ENCODE data around the gene TBC1D8. TPM values are rescaled to one million over a fixed set of nuclear protein-coding genes. Genes with fewer than 3 reads are reported as not detected.

The TBC1D8 gene
- total RNA-seq, 1 donor from 2014 or later: 45.0 TPM

DNA sequence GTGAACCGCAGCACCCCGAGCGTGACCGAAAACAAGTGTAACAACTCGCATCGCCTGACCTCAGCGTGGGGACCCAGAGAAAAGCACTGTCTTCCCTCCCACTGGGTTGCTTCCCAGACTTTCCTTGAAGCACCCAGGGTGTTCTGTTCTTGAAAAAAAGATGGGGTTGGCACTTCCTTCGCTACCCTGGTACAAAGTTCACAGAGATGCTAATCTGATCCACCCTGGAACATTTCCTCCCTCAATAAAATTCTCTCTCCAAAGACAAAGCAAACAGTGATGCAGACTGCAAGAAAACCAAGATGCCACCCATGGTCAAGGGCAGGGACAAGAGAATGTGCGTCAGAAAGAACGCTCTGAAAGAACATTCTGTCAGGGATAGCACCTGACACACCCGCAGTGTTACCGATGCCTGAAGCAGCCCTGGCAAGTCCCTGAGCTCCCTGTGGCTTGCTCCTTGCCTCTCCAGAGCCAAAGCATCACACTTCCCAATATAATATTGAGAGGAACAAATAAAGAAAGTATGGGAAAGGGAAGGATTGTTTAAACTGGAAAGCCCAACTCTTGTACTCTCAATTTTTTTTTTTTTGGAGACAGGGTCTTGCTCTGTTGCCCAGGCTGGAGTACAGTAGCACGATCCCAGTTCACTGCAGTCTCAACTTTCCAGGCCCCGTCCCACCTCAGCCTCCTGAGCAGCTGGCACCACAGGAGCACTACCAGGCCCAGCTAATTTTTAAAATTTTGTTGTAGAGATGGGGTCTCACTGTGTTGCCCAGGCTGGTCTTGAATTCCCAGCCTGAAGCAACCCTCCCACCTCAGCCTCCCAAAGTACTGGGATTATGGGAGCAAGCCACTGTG, 70.7 kb downstream of the TBC1D8 start:
- H3K27ac ChIP-seq (replicated peaks): no peak overlapping the region
- peaks cover 55% of the 10 kb centered on the region for H3K4me1 ChIP-seq
- DNase-seq: no peak
- TF ChIP-seq, protein P1, sequence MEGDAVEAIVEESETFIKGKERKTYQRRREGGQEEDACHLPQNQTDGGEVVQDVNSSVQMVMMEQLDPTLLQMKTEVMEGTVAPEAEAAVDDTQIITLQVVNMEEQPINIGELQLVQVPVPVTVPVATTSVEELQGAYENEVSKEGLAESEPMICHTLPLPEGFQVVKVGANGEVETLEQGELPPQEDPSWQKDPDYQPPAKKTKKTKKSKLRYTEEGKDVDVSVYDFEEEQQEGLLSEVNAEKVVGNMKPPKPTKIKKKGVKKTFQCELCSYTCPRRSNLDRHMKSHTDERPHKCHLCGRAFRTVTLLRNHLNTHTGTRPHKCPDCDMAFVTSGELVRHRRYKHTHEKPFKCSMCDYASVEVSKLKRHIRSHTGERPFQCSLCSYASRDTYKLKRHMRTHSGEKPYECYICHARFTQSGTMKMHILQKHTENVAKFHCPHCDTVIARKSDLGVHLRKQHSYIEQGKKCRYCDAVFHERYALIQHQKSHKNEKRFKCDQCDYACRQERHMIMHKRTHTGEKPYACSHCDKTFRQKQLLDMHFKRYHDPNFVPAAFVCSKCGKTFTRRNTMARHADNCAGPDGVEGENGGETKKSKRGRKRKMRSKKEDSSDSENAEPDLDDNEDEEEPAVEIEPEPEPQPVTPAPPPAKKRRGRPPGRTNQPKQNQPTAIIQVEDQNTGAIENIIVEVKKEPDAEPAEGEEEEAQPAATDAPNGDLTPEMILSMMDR (IDR thresholded peaks at IDR 0.05; ENCODE audit: borderline replicate concordance): no peak
- H3K27me3 ChIP-seq (ENCODE audit: low read depth): no peaks in the 10 kb centered on the region
- H3K9me3 ChIP-seq (replicated peaks): peaks cover under 1% of the 10 kb centered on the region
- H3K36me3 ChIP-seq: peaks cover 14% of the 10 kb centered on the region
- no peak overlapping the region for H3K4me3 ChIP-seq
- intact Hi-C loops (cut with micrococcal nuclease): no loop called here

DNA sequence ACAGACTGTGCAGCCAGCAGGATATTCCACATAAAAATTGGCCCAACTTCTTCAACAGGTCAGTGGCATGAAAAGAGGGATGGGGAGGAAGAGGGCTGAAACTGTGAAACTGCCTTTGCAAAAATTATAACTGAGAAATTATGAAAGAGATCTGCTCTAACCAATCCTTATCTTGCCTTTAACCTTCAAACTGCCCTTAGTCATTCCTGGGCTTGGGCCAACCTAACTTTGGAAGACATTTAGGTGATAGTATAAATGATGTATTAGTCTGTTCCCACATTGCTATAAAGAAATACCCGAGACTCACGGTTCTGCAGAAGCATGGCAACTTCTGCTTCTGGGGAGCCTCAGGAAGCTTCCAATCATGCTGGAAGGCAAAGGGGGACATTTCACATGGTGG, 74.6 kb downstream of the TBC1D8 start:
- intact Hi-C loops (cut with micrococcal nuclease): no loop called here
- H3K4me3 ChIP-seq: no peak overlapping the region
- no peaks in the 10 kb centered on the region for H3K27me3 ChIP-seq (ENCODE audit: low read depth)
- no peak for DNase-seq
- H3K36me3 ChIP-seq: peaks cover 13% of the 10 kb centered on the region
- peaks cover 39% of the 10 kb centered on the region for H3K4me1 ChIP-seq
- H3K27ac ChIP-seq (replicated peaks): peak overlapping the region; percentile 54
- H3K9me3 ChIP-seq (replicated peaks): peaks cover 27% of the 10 kb centered on the region
- TF ChIP-seq, protein P1 (IDR thresholded peaks at IDR 0.05; ENCODE audit: borderline replicate concordance): no peak

DNA sequence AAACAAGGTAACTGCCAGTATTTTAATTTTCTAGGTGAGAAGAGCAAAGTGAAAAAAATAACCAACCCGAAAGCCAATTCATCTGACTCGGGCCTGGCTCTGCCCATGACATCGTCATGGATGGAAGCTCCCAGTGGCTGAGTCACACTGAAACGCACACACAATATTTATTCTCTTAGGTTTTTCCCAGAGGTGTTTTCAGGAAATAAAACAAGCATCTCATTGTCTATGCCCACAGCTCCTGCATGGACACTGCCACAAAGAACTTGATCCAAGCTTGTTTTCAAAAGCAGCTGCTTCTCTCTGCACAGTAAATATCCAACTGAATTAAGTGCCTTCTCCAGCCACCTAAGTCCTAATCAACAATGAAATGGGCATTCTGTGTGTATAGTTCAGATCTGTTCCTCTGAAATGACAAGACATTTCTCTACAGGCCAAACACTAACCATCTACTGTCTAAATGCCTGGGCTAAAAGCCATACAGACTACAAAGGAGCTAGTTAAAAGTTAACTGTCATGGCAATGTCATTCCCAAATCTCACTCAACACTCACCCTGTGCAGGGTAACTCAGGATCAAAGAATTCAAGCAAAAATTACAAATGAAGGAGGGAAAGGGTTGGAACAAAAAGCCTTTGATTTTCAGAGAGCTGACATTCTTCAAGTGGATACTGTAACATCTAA, 86.2 kb downstream of the TBC1D8 start:
- Histone ChIP-seq H3K27ac (replicated peaks) (peak overlapping the region; percentile 59), H3K36me3 (no peaks in the 10 kb centered on the region), H3K27me3 (ENCODE audit: low read depth) (no peaks in the 10 kb centered on the region), H3K9me3 (replicated peaks) (no peaks in the 10 kb centered on the region), H3K4me3 (no peak overlapping the region), H3K4me1 (peaks cover 61% of the 10 kb centered on the region)
- no peak for DNase-seq
- intact Hi-C loops (cut with micrococcal nuclease): no loop called here
- TF ChIP-seq, protein P1 (IDR thresholded peaks at IDR 0.05; ENCODE audit: borderline replicate concordance): no peak

DNA sequence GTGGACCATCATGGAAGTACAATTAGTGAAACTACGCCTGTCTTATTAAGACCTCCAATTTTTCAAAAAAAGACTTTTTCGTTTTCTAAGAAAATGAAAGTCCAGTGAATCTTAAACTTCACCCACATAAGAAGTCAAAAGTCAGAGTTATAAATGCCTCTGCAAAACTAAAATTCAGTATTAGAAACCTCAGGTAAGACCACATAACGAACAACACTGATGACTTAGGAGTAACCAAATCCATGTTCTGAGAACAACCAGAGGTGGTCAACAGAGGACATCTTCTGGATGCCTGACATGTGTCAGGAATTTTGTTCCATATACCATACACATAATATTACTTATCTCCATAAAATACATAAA, 86.7 kb downstream of the TBC1D8 start:
- TF ChIP-seq, protein P1 (IDR thresholded peaks at IDR 0.05; ENCODE audit: borderline replicate concordance): no peak
- peaks cover 63% of the 10 kb centered on the region for H3K4me1 ChIP-seq
- H3K9me3 ChIP-seq (replicated peaks): no peaks in the 10 kb centered on the region
- H3K27ac ChIP-seq (replicated peaks): peak overlapping the region; percentile 59
- intact Hi-C loops (cut with micrococcal nuclease): no loop called here
- no peaks in the 10 kb centered on the region for H3K27me3 ChIP-seq (ENCODE audit: low read depth)
- H3K36me3 ChIP-seq: peaks cover under 1% of the 10 kb centered on the region
- H3K4me3 ChIP-seq: no peak overlapping the region
- DNase-seq: no peak

DNA sequence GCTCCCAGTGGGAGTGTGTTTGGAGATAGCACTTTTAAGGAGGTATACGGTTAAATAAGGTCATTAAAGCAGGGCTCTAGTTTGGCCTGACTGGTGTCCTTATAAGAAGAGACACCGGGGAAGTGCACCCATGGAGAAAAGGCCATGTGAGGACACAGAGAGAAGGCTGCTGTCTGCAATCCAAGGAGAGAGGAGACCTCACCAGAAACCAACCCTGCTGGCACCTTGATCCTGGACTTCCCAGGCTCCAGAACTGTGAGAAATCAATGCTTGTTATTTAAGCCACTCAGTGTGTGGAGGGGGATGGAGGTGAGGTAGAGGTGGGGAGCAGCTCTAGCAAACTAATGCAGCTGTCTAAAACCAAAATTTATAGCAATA, 87.1 kb downstream of the TBC1D8 start:
- TF ChIP-seq, protein P1 (IDR thresholded peaks at IDR 0.05; ENCODE audit: borderline replicate concordance): no peak
- no peak for DNase-seq
- Histone ChIP-seq H3K27me3 (ENCODE audit: low read depth) (no peaks in the 10 kb centered on the region), H3K36me3 (peaks cover 4% of the 10 kb centered on the region), H3K4me1 (peaks cover 63% of the 10 kb centered on the region), H3K9me3 (replicated peaks) (no peaks in the 10 kb centered on the region), H3K4me3 (no peak overlapping the region), H3K27ac (replicated peaks) (peak overlapping the region; percentile 59)
- intact Hi-C loops (cut with micrococcal nuclease): no loop called here
